Measurements from ENCODE around the gene PAX5.

The PAX5 gene

GRCh38 chr9:36967997-36968396, 66.1 kb downstream of the PAX5 start:
- in situ Hi-C loops (cut with HindIII; ENCODE audit: low pct_unique_long_range_greater_than_20kb, low sequenced_read_pairs) = no loop called here
- no peak for TF ChIP-seq JUND (IDR thresholded peaks at IDR 0.05; ENCODE audit: low read depth)
- no peak for DNase-seq (ENCODE audit: low read depth in 1 of 2, low spot score in 1 of 2)

GRCh38 chr9:36966371-36967097, 67.5 kb downstream of the PAX5 start:
- in situ Hi-C loops (cut with HindIII; ENCODE audit: low pct_unique_long_range_greater_than_20kb, low sequenced_read_pairs) = no loop called here
- no peak for TF ChIP-seq JUND (IDR thresholded peaks at IDR 0.05; ENCODE audit: low read depth)
- DNase-seq (ENCODE audit: low read depth in 1 of 2, low spot score in 1 of 2) = no peak

- TF ChIP-seq JUND (IDR thresholded peaks at IDR 0.05; ENCODE audit: low read depth) = no peak
- in situ Hi-C loops (cut with HindIII; ENCODE audit: low pct_unique_long_range_greater_than_20kb, low sequenced_read_pairs) = no loop called here
Observed at GRCh38 chr9:36964791-36965190, 69.3 kb downstream of the PAX5 start.

DNA sequence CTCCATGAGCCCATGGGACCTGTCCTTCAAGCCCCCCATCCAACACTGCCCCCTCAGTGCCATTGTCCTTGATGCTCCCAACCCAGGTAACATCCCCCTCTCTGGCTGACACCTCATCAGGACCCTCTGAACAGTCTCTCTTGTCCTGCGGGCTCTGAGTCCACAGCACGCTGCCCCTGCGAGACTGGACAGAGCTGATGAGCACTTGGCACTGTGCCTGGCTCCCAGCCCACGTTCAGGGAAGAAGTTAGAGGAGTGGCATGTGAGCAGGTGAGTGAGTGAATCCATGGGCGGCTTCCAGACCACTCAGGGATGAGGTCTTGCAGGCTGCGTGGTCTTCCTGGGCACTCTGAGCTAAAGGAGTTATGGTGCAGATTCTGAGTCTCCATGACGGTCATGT, 70.7 kb downstream of the PAX5 start:
- TF ChIP-seq JUND (IDR thresholded peaks at IDR 0.05; ENCODE audit: low read depth) = no peak
- in situ Hi-C loops (cut with HindIII; ENCODE audit: low pct_unique_long_range_greater_than_20kb, low sequenced_read_pairs) = no loop called here
- no peak for DNase-seq (ENCODE audit: low read depth in 1 of 2, low spot score in 1 of 2)

More at GRCh38 chr9:36964791-36965190, 69.3 kb downstream of the PAX5 start:
- DNase-seq (ENCODE audit: low read depth in 1 of 2, low spot score in 1 of 2) = no peak

DNA sequence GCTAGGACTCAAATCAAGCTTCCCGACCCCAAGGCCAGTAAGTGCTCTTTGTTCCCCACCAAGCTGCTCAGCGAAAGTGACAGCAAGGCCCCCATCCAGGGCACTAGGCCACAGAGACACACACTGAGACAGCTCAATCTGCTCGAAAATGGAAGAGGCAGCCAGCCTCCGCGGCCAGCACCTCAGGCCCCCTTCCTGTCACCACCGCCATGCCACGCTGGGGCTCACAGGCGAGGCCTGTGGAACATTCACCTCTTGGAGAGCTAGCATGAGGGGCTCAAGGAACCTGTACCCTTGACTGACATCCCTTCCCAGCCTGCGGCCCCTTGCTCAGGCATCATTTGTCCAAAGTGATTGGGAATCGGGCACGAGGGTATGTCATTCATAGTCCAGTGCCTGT, 71.4 kb downstream of the PAX5 start:
- TF ChIP-seq JUND (IDR thresholded peaks at IDR 0.05; ENCODE audit: low read depth) = no peak
- in situ Hi-C loops (cut with HindIII; ENCODE audit: low pct_unique_long_range_greater_than_20kb, low sequenced_read_pairs) = no loop called here
- no peak for DNase-seq (ENCODE audit: low read depth in 1 of 2, low spot score in 1 of 2)

- in situ Hi-C loops (cut with HindIII; ENCODE audit: low pct_unique_long_range_greater_than_20kb, low sequenced_read_pairs) = no loop called here
- no peak for DNase-seq (ENCODE audit: low read depth in 1 of 2, low spot score in 1 of 2)
- TF ChIP-seq JUND (IDR thresholded peaks at IDR 0.05; ENCODE audit: low read depth) = no peak
Observed at GRCh38 chr9:36961561-36962325, 72.3 kb downstream of the PAX5 start.

GRCh38 chr9:36961051-36961450, 73.0 kb downstream of the PAX5 start:
- in situ Hi-C loops (cut with HindIII; ENCODE audit: low pct_unique_long_range_greater_than_20kb, low sequenced_read_pairs) = no loop called here
- DNase-seq (ENCODE audit: low read depth in 1 of 2, low spot score in 1 of 2) = no peak
- TF ChIP-seq JUND (IDR thresholded peaks at IDR 0.05; ENCODE audit: low read depth) = no peak

- in situ Hi-C loops (cut with HindIII; ENCODE audit: low pct_unique_long_range_greater_than_20kb, low sequenced_read_pairs) = no loop called here
- DNase-seq (ENCODE audit: low read depth in 1 of 2, low spot score in 1 of 2) = no peak
- no peak for TF ChIP-seq JUND (IDR thresholded peaks at IDR 0.05; ENCODE audit: low read depth)
Observed at GRCh38 chr9:36960575-36960955, 73.5 kb downstream of the PAX5 start.

DNA sequence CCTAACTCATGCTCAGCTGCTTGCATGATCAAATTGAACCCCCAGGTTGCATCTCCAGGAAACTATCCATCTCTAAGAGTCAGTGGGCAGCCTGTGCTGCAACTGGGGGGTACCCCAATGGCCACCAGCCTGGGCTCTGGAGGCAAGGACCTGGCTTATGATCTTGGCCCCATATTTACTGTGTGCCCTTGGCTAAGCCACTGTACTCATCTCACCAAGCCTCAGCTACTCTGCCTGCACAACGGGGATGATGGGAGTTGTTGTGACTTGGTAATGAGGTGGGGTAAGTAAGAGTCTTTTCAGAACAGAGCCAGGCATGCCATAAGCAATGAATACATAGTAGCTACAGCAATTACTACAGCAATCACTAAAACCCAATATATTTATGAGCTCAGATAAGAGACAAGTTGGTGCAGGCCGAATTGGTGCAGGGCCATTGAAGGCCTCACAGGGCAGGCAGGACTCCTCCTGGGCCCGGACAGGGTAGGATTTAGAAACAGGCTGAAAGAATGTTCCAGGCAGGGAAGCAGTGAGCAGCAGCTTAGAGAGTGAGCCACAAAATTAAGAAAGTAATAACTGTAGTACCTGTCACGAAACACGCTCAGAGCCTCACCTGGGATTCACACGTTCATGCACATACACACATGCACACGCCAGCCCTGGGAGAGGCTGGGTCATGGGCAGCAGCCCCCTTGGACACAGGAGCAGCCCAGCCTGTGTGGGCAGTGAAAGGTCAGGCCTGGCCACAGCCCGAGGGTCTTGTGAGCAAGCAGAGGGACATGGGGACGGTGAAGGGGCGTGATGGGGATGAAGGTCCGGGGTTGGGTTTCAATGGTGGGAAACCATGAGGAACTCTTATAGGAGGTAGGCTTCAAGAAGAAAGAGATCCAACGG, 74.1 kb downstream of the PAX5 start:
- DNase-seq (ENCODE audit: low read depth in 1 of 2, low spot score in 1 of 2) = no peak
- TF ChIP-seq JUND (IDR thresholded peaks at IDR 0.05; ENCODE audit: low read depth) = no peak
- in situ Hi-C loops (cut with HindIII; ENCODE audit: low pct_unique_long_range_greater_than_20kb, low sequenced_read_pairs) = no loop called here

GRCh38 chr9:36956908-36957307, 77.2 kb downstream of the PAX5 start:
- TF ChIP-seq JUND (IDR thresholded peaks at IDR 0.05; ENCODE audit: low read depth) = no peak
- in situ Hi-C loops (cut with HindIII; ENCODE audit: low pct_unique_long_range_greater_than_20kb, low sequenced_read_pairs) = no loop called here
- no peak for DNase-seq (ENCODE audit: low read depth in 1 of 2, low spot score in 1 of 2)

- TF ChIP-seq JUND (IDR thresholded peaks at IDR 0.05; ENCODE audit: low read depth) = no peak
- DNase-seq (ENCODE audit: low read depth in 1 of 2, low spot score in 1 of 2) = no peak
- in situ Hi-C loops (cut with HindIII; ENCODE audit: low pct_unique_long_range_greater_than_20kb, low sequenced_read_pairs) = no loop called here
Observed at GRCh38 chr9:36950389-36950788, 83.7 kb downstream of the PAX5 start.

DNA sequence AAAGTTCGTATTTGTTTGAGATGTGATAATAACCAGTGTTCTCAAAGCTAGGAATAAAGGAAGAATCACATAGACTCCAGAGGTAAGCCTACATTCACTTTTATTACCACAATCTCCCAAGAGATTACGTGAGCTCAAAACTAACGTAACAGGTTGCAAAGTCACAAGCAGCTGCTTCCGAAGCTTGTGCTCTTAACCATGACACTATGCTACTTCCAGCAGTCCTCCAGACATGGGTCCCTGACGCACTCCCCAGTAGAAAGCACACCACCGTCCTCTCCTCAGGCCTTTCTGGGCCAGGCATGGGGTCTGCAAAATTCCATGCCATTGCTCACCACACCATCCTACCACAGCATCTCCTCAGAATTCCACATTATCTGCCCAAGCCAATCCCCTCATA, 84.6 kb downstream of the PAX5 start:
- in situ Hi-C loops (cut with HindIII; ENCODE audit: low pct_unique_long_range_greater_than_20kb, low sequenced_read_pairs) = no loop called here
- no peak for DNase-seq (ENCODE audit: low read depth in 1 of 2, low spot score in 1 of 2)
- no peak for TF ChIP-seq JUND (IDR thresholded peaks at IDR 0.05; ENCODE audit: low read depth)

DNA sequence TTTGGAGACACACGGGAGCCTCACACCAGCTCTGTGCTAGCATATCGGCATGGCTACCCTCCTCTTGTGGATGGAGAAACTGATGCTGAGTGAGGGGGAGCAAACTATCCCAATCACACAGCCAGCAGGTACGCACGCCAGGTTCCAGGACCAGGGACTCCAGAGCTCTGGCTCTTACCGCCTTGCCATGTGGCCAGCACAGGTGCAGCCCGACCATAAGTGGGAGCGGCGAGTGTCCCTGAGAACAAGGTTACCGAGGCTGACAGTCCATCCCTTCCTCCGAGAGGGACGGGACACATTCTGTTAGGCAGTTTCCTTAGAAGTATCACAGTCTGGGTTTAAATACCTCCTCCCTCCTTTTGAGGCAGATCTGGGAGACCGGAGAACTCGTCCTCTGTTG, 86.0 kb downstream of the PAX5 start:
- DNase-seq (ENCODE audit: low read depth in 1 of 2, low spot score in 1 of 2) = no peak
- in situ Hi-C loops (cut with HindIII; ENCODE audit: low pct_unique_long_range_greater_than_20kb, low sequenced_read_pairs) = no loop called here
- TF ChIP-seq JUND (IDR thresholded peaks at IDR 0.05; ENCODE audit: low read depth) = no peak
